Testis (tissue), 5 donors: ENCODE measurements around the gene OR2F1. TPM values are rescaled to one million over a fixed set of nuclear protein-coding genes. Genes with fewer than 3 reads are reported as not detected.

Experiments
- DNase-seq: peaks from one replicate; pipeline ENCODE4 v3.0.0-alpha.2; 2019
- H3K27ac ChIP-seq, 2 donors: fragments of 200-600 bp; sonication (generic); one replicate each; pipeline ENCODE4 v1.5.1; 2019
- H3K27me3 ChIP-seq: fragments of 200-600 bp; sonication (generic); one replicate; pipeline ENCODE4 v1.5.1; 2019
- H3K36me3 ChIP-seq: fragments of 200-600 bp; sonication (generic); one replicate; pipeline ENCODE4 v1.5.1; 2017; ENCODE audit warnings: low read depth; ENCODE audit errors: missing control alignments
- H3K4me1 ChIP-seq: fragments of 200-600 bp; sonication (generic); one replicate; pipeline ENCODE4 v1.5.1; 2019
- H3K4me3 ChIP-seq, 2 donors: fragments of 200-600 bp; sonication (generic); one replicate each; pipeline ENCODE4 v1.5.1; 2017 to 2019
- H3K9me3 ChIP-seq: fragments of 200-600 bp; sonication (generic); one replicate; pipeline ENCODE4 v1.5.1; 2017
- CTCF ChIP-seq, 3 experiments: fragments of 450-650 bp in 2 of 3; fragments of 200-600 bp in 1 of 3; sonication (generic) in 1 of 3; IDR thresholded peaks; one replicate each; pipeline ENCODE4 v1.5.1; 2016 to 2019; ENCODE audit warnings: antibody characterized with exemption in 3 of 3, mild to moderate bottlenecking in 2 of 3, moderate library complexity in 1 of 3
- POLR2A ChIP-seq: fragments of 450-650 bp; IDR thresholded peaks from one replicate; pipeline ENCODE4 v1.6.1; 2017; ENCODE audit warnings: antibody characterized with exemption, mild to moderate bottlenecking, moderate library complexity
- WGBS, 2 donors: methylation state at CpG; one replicate each; pipeline ENCODE4 v1.1.5; 2018; 5-methylcytosine and 5-hydroxymethylcytosine counted together
- intact Hi-C: fragments of 100-400 bp; cut with DNase I; formaldehyde crosslinking; loops from one replicate; pipeline ENCODE4 v1.15.1; 2023; ENCODE audit warnings: low total_unique reads
- long read RNA-seq, 2 donors: transcript quantifications; one replicate each; lab custom pipeline, GENCODE V29; 2026
- polyA plus RNA-seq: library from polyadenylated mRNA; stranded (reverse); fragments of 350-450 nt; fragmentation: Illumina TruSeq; extraction: RNeasy Lipid Tissue Mini Kit (QIAGEN cat#74804); gene quantifications from one replicate; pipeline ENCODE4 v1.2.3, GENCODE V29; 2014; ENCODE audit warnings: low read depth, low replicate concordance; ENCODE audit not compliant: insufficient read depth
- total RNA-seq, 2 donors: library from RNA; depleted of rRNA; stranded (reverse); fragments of >200 nt; gene quantifications; one replicate each; pipeline ENCODE4 v1.2.3, GENCODE V29; 2016

OR2F1 gene, protein sequence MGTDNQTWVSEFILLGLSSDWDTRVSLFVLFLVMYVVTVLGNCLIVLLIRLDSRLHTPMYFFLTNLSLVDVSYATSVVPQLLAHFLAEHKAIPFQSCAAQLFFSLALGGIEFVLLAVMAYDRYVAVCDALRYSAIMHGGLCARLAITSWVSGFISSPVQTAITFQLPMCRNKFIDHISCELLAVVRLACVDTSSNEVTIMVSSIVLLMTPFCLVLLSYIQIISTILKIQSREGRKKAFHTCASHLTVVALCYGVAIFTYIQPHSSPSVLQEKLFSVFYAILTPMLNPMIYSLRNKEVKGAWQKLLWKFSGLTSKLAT
- total RNA-seq (1 to 10 TPM; 2.2 to 5.3 TPM), polyA plus RNA-seq (0.20 TPM)
- long read RNA-seq, donor 1: 0 reads
- long read RNA-seq, donor 2: 0 reads

GRCh38 chr7:143954544-143954943 lies at the start of gene OR2F1:
TSS of gene OR2F1 (plus strand) at chr7:143954844. CDS start at chr7:143959971, 5,127 bp downstream.
- no peak within 1 kb of the TSS for H3K4me3 ChIP-seq
- H3K4me1 ChIP-seq: no peaks in the 10 kb centered on the region
- H3K36me3 ChIP-seq: no peaks in the 10 kb centered on the region
- no peaks in the 10 kb centered on the region for H3K27me3 ChIP-seq
- no peak for TF ChIP-seq CTCF (IDR thresholded peaks at IDR 0.05)
- no peak for DNase-seq
- H3K9me3 ChIP-seq: no peaks in the 10 kb centered on the region
- intact Hi-C loops: no loop called here
- 77 to 82% methylated on average over 3 of the region's 3 CpGs for WGBS, 2 donors
- no peak within 1 kb of the TSS for H3K27ac ChIP-seq

- TF ChIP-seq CTCF (IDR thresholded peaks at IDR 0.05) (no peak), POLR2A (no peak)
- H3K9me3 ChIP-seq: no peaks in the 10 kb centered on the region
- H3K27ac ChIP-seq: no peak overlapping the region
- H3K27me3 ChIP-seq: no peaks in the 10 kb centered on the region
- peaks cover 6% of the 10 kb centered on the region for H3K4me1 ChIP-seq
- WGBS, 2 donors: 78 to 79% methylated on average over 1 of the region's 1 CpG
- intact Hi-C loops: no loop called here
- no peaks in the 10 kb centered on the region for H3K36me3 ChIP-seq
- no peak for DNase-seq
- H3K4me3 ChIP-seq: no peak overlapping the region
Measured at GRCh38 chr7:143905509-143905908, 49.1 kb upstream of the OR2F1 start.

GRCh38 chr7:143906151-143906550 lies 48.5 kb upstream of the OR2F1 start:
- no peaks in the 10 kb centered on the region for H3K9me3 ChIP-seq
- intact Hi-C loops: no loop called here
- TF ChIP-seq POLR2A: no peak
- no peak for TF ChIP-seq CTCF (IDR thresholded peaks at IDR 0.05)
- no peak for DNase-seq
- 89 to 91% methylated on average over 9 of the region's 9 CpGs for WGBS, 2 donors
- peaks cover 4% of the 10 kb centered on the region for H3K4me1 ChIP-seq
- no peaks in the 10 kb centered on the region for H3K27me3 ChIP-seq
- no peak overlapping the region for H3K4me3 ChIP-seq
- H3K36me3 ChIP-seq: no peaks in the 10 kb centered on the region
- H3K27ac ChIP-seq: no peak overlapping the region

- TF ChIP-seq CTCF (IDR thresholded peaks at IDR 0.05): no peak
- no peak for TF ChIP-seq POLR2A
- intact Hi-C loops: no loop called here
- 94 to 100% methylated on average over 5 of the region's 5 CpGs for WGBS, 2 donors
Measured at GRCh38 chr7:143906895-143907294, 47.7 kb upstream of the OR2F1 start.

DNA sequence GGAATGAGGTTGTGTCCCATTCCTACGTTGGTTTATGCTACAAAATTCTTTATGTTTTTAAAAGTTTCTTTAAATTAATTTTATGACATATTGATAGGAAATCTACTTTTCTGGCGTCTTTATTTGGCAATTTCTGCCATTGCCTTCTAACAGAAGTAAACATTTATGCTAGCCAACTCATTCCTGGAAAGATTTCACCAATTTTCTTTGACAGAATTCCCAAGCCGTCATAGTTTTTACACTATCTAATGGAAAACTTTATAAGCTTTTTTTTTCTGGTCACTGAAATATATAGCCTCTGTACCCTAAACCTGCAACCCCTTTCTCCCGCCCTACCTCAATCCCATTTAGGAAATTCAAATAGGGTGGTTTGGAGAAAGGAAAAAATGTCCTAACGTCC lies 46.5 kb upstream of the OR2F1 start:
- H3K4me3 ChIP-seq: no peak overlapping the region
- no peaks in the 10 kb centered on the region for H3K36me3 ChIP-seq
- intact Hi-C loops: no loop called here
- DNase-seq: no peak
- H3K9me3 ChIP-seq: no peaks in the 10 kb centered on the region
- WGBS, 2 donors: 67 to 79% methylated on average over 5 of the region's 5 CpGs
- TF ChIP-seq POLR2A (no peak), CTCF (IDR thresholded peaks at IDR 0.05) (no peak)
- H3K27ac ChIP-seq: no peak overlapping the region
- H3K27me3 ChIP-seq: no peaks in the 10 kb centered on the region
- H3K4me1 ChIP-seq: peaks cover 4% of the 10 kb centered on the region

More at GRCh38 chr7:143906895-143907294, 47.7 kb upstream of the OR2F1 start:
- no peak for DNase-seq
- no peak overlapping the region for H3K27ac ChIP-seq
- no peaks in the 10 kb centered on the region for H3K27me3 ChIP-seq
- peaks cover 4% of the 10 kb centered on the region for H3K4me1 ChIP-seq
- no peaks in the 10 kb centered on the region for H3K9me3 ChIP-seq
- no peak overlapping the region for H3K4me3 ChIP-seq
- H3K36me3 ChIP-seq: no peaks in the 10 kb centered on the region
